ENCODE measurements around the gene SNX8.
"Not testable (repeated sequence)": the region's sequence is repeated elsewhere in the genome, so short reads cannot be mapped to it uniquely, and the experiment has no call there.

The SNX8 gene

GRCh38 chr7:2314209-2314955, at the start of gene SNX8:
Gene SNX8, minus strand, starts transcription at chr7:2314441. Its CDS starts 20 bp downstream, at chr7:2314421.
- in situ Hi-C loops (cut with MboI; ENCODE audit: low sequenced_read_pairs) = no loop called here

- in situ Hi-C loops (cut with MboI; ENCODE audit: low sequenced_read_pairs) = no loop called here
These were observed 48.3 kb upstream of the SNX8 start for GRCh38 chr7:2362385-2363088.

GRCh38 chr7:2360796-2361195, 46.6 kb upstream of the SNX8 start:
- in situ Hi-C loops (cut with MboI; ENCODE audit: low sequenced_read_pairs) = no loop called here

GRCh38 chr7:2359610-2360009, 45.4 kb upstream of the SNX8 start:
- in situ Hi-C loops (cut with MboI; ENCODE audit: low sequenced_read_pairs) = no loop called here

GRCh38 chr7:2358968-2359527, 44.8 kb upstream of the SNX8 start:
- in situ Hi-C loops (cut with MboI; ENCODE audit: low sequenced_read_pairs) = no loop called here

GRCh38 chr7:2357571-2357970, 43.3 kb upstream of the SNX8 start:
- in situ Hi-C loops (cut with MboI; ENCODE audit: low sequenced_read_pairs) = no loop called here

GRCh38 chr7:2357165-2357564, 42.9 kb upstream of the SNX8 start:
- in situ Hi-C loops (cut with MboI; ENCODE audit: low sequenced_read_pairs) = no loop called here

- in situ Hi-C loops (cut with MboI; ENCODE audit: low sequenced_read_pairs) = no loop called here
These were observed 41.4 kb upstream of the SNX8 start for GRCh38 chr7:2355705-2356008.

- in situ Hi-C loops (cut with MboI; ENCODE audit: low sequenced_read_pairs) = no loop called here
These were observed 40.9 kb upstream of the SNX8 start for GRCh38 chr7:2354939-2355704.

- in situ Hi-C loops (cut with MboI; ENCODE audit: low sequenced_read_pairs) = no loop called here
These were observed 40.1 kb upstream of the SNX8 start, which contains the start of gene EIF3B for GRCh38 chr7:2354186-2354938. Gene EIF3B, plus strand, starts transcription at chr7:2354827. Its CDS starts 95 bp downstream, at chr7:2354922.

GRCh38 chr7:2353936-2354185, 39.6 kb upstream of the SNX8 start:
- in situ Hi-C loops (cut with MboI; ENCODE audit: low sequenced_read_pairs) = no loop called here

GRCh38 chr7:2353113-2353935, 39.1 kb upstream of the SNX8 start:
- in situ Hi-C loops (cut with MboI; ENCODE audit: low sequenced_read_pairs) = no loop called here

GRCh38 chr7:2350861-2351260, 36.6 kb upstream of the SNX8 start:
- in situ Hi-C loops (cut with MboI; ENCODE audit: low sequenced_read_pairs) = no loop called here

- in situ Hi-C loops (cut with MboI; ENCODE audit: low sequenced_read_pairs) = no loop called here
These were observed 35.8 kb upstream of the SNX8 start for GRCh38 chr7:2350055-2350454.

- in situ Hi-C loops (cut with MboI; ENCODE audit: low sequenced_read_pairs) = not testable (repeated sequence)
These were observed 33.3 kb upstream of the SNX8 start for GRCh38 chr7:2347351-2348063.

GRCh38 chr7:2336626-2337299, 22.5 kb upstream of the SNX8 start:
- in situ Hi-C loops (cut with MboI; ENCODE audit: low sequenced_read_pairs) = no loop called here

- in situ Hi-C loops (cut with MboI; ENCODE audit: low sequenced_read_pairs) = not testable (repeated sequence)
These were observed 18.5 kb upstream of the SNX8 start for GRCh38 chr7:2332606-2333231.

- in situ Hi-C loops (cut with MboI; ENCODE audit: low sequenced_read_pairs) = no loop called here
These were observed 17.5 kb upstream of the SNX8 start for GRCh38 chr7:2331707-2332106.

- in situ Hi-C loops (cut with MboI; ENCODE audit: low sequenced_read_pairs) = no loop called here
These were observed 16.3 kb upstream of the SNX8 start for GRCh38 chr7:2330493-2330892.
